ENCODE results near the gene KIF24. TPM values are rescaled to one million over a fixed set of nuclear protein-coding genes. Genes with fewer than 3 reads are reported as not detected.
A peak's percentile ranks its signal among the peaks of the same experiment; 100 is the strongest.

Gene KIF24, protein sequence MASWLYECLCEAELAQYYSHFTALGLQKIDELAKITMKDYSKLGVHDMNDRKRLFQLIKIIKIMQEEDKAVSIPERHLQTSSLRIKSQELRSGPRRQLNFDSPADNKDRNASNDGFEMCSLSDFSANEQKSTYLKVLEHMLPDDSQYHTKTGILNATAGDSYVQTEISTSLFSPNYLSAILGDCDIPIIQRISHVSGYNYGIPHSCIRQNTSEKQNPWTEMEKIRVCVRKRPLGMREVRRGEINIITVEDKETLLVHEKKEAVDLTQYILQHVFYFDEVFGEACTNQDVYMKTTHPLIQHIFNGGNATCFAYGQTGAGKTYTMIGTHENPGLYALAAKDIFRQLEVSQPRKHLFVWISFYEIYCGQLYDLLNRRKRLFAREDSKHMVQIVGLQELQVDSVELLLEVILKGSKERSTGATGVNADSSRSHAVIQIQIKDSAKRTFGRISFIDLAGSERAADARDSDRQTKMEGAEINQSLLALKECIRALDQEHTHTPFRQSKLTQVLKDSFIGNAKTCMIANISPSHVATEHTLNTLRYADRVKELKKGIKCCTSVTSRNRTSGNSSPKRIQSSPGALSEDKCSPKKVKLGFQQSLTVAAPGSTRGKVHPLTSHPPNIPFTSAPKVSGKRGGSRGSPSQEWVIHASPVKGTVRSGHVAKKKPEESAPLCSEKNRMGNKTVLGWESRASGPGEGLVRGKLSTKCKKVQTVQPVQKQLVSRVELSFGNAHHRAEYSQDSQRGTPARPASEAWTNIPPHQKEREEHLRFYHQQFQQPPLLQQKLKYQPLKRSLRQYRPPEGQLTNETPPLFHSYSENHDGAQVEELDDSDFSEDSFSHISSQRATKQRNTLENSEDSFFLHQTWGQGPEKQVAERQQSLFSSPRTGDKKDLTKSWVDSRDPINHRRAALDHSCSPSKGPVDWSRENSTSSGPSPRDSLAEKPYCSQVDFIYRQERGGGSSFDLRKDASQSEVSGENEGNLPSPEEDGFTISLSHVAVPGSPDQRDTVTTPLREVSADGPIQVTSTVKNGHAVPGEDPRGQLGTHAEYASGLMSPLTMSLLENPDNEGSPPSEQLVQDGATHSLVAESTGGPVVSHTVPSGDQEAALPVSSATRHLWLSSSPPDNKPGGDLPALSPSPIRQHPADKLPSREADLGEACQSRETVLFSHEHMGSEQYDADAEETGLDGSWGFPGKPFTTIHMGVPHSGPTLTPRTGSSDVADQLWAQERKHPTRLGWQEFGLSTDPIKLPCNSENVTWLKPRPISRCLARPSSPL (N-terminal part only)
- total RNA-seq (1 to 10 TPM; 2.4 TPM), polyA plus RNA-seq (ENCODE audit: insufficient read length in 6 of 6) (1 to 10 TPM; 4.7 to 6.8 (median 5.2) TPM)
- long read RNA-seq, donor 1 = 0 reads
- long read RNA-seq, donor 2 = 0 reads
- long read RNA-seq, donor 3 = 0 reads
- long read RNA-seq, donor 4 = 0 reads
- long read RNA-seq, donor 5 = 0 reads
- long read RNA-seq, donor 6 = 0 reads
- long read RNA-seq, donor 7 = 0 reads
- long read RNA-seq, donor 8 = 0 reads
- long read RNA-seq, donor 9 = 0 reads
- long read RNA-seq, donor 10 = 0 reads
- long read RNA-seq, donor 11 = 0 reads
- long read RNA-seq, donor 12 = 0 reads

DNA sequence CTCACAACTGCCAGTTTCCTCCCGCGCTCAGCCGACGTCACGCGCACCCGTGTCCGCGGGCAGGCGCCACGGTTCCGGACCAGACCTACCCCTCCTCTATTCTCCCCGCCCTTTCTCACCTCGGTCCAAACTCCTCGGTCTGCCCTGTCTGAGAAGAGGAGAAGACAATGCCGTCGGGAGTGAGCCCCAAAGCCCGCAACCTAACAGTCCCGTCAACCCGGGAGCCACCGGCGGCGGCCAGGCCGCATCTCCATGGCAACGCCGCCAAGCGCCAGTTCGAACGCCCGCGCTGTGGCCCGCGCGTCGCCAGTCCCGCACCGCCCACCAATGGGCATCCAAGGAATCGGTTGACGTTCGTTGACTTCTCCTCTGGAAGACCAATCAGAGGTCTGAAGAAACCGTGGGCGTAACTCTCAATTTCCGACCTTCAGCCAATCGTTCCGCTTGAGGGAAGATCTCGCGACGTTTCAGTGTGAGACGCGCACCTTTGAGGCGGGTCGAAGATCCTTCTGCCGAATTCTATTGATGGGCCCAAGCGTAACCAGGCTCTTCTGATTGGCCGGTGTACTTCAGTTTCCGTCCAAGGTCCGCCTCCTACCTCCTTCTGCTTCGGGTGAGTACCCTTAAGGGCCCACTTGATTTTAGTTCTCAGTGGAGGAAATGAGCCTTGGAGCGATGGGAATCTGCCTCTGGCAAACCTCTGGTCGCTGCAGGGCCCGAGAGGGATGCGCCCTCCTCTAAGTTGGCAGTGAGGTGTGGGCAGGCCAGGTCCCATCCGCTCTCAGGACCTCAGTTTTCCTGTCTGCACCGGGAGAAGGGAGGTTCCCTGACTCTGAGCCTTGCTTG is at the start of gene KIF24, which contains the start of gene NUDT2:
KIF24 (minus strand) TSS at position 282 of the 846 bp plus-strand sequence. CDS start 17,922 bp downstream, outside the sequence.
NUDT2 (plus strand) TSS at position 583 of the 846 bp plus-strand sequence. CDS start 9,471 bp downstream, outside the sequence.
- no peaks in the 10 kb centered on the region for H3K9me3 ChIP-seq
- H3K4me3 ChIP-seq = peak within 1 kb of the TSS; percentile 67 to 71
- peak; percentile 96 for ATAC-seq
- no peaks in the 10 kb centered on the region for H3K36me3 ChIP-seq
- peak within 1 kb of the TSS; percentile 91 to 93 for H3K27ac ChIP-seq
- TF ChIP-seq, protein P1, sequence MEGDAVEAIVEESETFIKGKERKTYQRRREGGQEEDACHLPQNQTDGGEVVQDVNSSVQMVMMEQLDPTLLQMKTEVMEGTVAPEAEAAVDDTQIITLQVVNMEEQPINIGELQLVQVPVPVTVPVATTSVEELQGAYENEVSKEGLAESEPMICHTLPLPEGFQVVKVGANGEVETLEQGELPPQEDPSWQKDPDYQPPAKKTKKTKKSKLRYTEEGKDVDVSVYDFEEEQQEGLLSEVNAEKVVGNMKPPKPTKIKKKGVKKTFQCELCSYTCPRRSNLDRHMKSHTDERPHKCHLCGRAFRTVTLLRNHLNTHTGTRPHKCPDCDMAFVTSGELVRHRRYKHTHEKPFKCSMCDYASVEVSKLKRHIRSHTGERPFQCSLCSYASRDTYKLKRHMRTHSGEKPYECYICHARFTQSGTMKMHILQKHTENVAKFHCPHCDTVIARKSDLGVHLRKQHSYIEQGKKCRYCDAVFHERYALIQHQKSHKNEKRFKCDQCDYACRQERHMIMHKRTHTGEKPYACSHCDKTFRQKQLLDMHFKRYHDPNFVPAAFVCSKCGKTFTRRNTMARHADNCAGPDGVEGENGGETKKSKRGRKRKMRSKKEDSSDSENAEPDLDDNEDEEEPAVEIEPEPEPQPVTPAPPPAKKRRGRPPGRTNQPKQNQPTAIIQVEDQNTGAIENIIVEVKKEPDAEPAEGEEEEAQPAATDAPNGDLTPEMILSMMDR (IDR thresholded peaks at IDR 0.05) = no peak
- peaks cover 5 to 22% of the 10 kb centered on the region in 2 donors for H3K4me1 ChIP-seq
- intact Hi-C loops (cut with DNase I) = no loop called here
- no peaks in the 10 kb centered on the region for H3K27me3 ChIP-seq
- peak; percentile 96 to 100 (median 98) for DNase-seq

DNA sequence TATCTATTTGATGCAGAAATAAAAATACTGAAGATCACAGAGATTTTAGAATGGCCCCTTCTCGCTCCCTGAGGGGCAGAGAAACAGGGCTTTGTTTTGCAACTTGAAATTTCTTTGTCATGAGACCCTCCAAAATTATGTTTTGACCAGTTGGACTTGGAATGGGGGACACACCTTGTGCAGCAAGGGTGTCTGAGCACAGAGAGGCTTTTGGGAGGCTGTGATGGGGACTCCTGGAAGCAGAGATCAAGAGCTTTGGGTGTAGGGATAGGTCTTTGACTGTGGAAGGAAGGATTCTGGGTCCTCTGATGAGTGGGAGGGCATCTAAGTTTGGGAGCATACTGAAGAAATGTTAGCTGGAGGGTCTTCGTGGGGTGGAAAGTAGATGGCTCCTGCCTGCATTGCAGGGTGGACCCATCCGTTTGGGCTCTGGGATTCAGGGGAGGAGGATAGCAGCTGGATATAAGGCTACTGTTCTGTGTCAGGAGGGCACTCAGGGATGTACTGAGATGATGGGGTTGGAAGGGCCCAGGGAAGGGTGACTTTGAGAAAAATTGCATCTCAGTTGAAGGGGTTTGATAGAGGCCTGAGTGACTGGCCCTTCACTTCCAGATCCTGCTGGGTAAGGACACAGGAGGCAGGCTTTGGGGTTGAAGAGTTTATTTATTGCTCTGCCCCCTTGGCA is 49.5 kb upstream of the KIF24 start:
- Histone ChIP-seq H3K4me3 (no peak overlapping the region), H3K4me1 (peaks cover 13 to 51% of the 10 kb centered on the region in 2 donors), H3K27me3 (peaks cover 0 to 14% of the 10 kb centered on the region in 2 donors), H3K36me3 (no peaks in the 10 kb centered on the region), H3K27ac (no peak overlapping the region), H3K9me3 (no peaks in the 10 kb centered on the region)
- intact Hi-C loops (cut with DNase I) = loop anchor here in 1 of 2 donors (2.0 kb wide), 1 partner anchor 46 kb away; no protein-coding TSS in a partner anchor
- ATAC-seq (no peak), DNase-seq (no peak)
- TF ChIP-seq, protein P1 (IDR thresholded peaks at IDR 0.05) = no peak

DNA sequence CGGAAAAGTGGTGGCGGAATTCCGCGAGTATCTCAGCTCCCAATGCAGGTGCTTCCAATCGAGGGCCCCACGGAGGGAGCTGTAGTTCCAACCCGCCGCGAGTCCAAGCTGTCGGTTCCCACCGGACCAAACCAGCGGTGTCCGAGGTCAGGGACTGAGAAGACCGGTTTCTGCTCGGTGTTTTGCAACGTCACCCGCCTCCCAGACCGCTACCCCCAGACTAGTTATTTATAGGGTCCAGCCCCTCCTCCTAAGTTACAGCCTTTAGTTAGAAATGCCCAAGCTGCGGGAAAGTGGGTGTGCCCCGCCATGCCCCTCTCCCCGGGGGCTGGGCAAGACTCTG is 48.3 kb upstream of the KIF24 start:
- H3K27me3 ChIP-seq = peaks cover 0 to 17% of the 10 kb centered on the region in 2 donors
- ATAC-seq (no peak), DNase-seq (peak in 3 of 4 donors; percentile 33 to 83 (median 62))
- intact Hi-C loops (cut with DNase I) = no loop called here
- TF ChIP-seq, protein P1 (IDR thresholded peaks at IDR 0.05) = no peak
- H3K4me3 ChIP-seq = peak overlapping the region; percentile 58 to 62
- H3K9me3 ChIP-seq = no peaks in the 10 kb centered on the region
- H3K4me1 ChIP-seq = peaks cover 13 to 51% of the 10 kb centered on the region in 2 donors
- H3K27ac ChIP-seq = peak overlapping the region; percentile 26 to 60
- H3K36me3 ChIP-seq = peaks cover 0 to 2% of the 10 kb centered on the region in 2 donors

Data from left lung (tissue), 14 donors.